ENCODE measurements around the gene TTK.

The TTK gene

DNA sequence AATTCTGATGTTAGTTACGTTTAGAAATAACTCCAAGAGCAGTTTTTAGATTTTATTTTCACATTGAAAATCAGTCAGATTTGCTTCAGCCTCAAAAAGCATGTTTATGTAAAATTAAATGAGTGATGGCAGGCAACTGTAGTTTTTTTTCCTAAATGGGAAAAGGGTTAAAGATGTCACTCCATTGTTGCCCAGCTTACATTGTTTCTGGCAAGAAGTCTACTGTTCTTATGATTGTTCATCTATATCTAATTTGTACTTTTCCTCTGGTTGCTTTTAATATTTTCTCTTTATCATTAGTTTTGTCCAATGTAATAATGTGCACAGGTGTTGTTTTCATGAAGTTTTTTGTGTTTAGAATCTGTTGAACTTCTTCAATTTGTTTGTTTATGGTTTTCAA lies 6.7 kb upstream of the TTK start:
- Histone ChIP-seq H3K9me3 (ENCODE audit: control insufficient read depth, low read length) (peaks cover 11% of the 10 kb centered on the region), H2BK12ac (ENCODE audit: low read length in 2 of 2) (no peak overlapping the region), H3K27ac (ENCODE audit: low read length, poor library complexity, severe bottlenecking) (no peak overlapping the region), H2BK15ac (ENCODE audit: low read depth, poor library complexity, severe bottlenecking) (no peak overlapping the region), H3K79me1 (replicated peaks; ENCODE audit: low read length, poor library complexity, severe bottlenecking) (no peaks in the 10 kb centered on the region), H2BK5ac (ENCODE audit: low read depth, low read length, poor library complexity, severe bottlenecking) (no peak overlapping the region), H3K4ac (ENCODE audit: low read depth in 1 of 2, low read length in 2 of 2) (no peak overlapping the region), H3K27me3 (ENCODE audit: control insufficient read depth in 1 of 2, insufficient read depth in 1 of 2, low read length in 2 of 2) (peaks cover 0 to 11% of the 10 kb centered on the region in 2 experiments), H3K9ac (ENCODE audit: low read length) (no peak overlapping the region), H3K23ac (ENCODE audit: low read length in 2 of 2) (no peak overlapping the region), H3K36me3 (ENCODE audit: control insufficient read depth in 1 of 2, insufficient read depth in 2 of 2, low read depth in 1 of 2, low read length in 2 of 2) (no peaks in the 10 kb centered on the region), H3K4me3 (ENCODE audit: insufficient read depth in 1 of 2, low read depth in 1 of 2, low read length in 2 of 2) (no peak overlapping the region), H3K4me1 (ENCODE audit: control insufficient read depth, insufficient read depth, low read depth, low read length) (no peaks in the 10 kb centered on the region), H4K8ac (ENCODE audit: low read length) (no peak overlapping the region), H3K14ac (ENCODE audit: low read length in 2 of 2) (no peak overlapping the region), H2AK5ac (ENCODE audit: low read length, severe bottlenecking) (no peak overlapping the region), H4K91ac (ENCODE audit: low read length) (no peak overlapping the region), H2BK120ac (ENCODE audit: low read depth, low read length) (no peak overlapping the region), H2AFZ (ENCODE audit: low read depth, low read length) (no peak overlapping the region), H3K18ac (ENCODE audit: low read depth in 1 of 2, low read length in 2 of 2) (no peak overlapping the region), H3K4me2 (ENCODE audit: low read length, poor library complexity, severe bottlenecking) (no peak overlapping the region)
- 40% methylated on average over 1 of the region's 1 CpG for WGBS
- DNase-seq, result no peak

DNA sequence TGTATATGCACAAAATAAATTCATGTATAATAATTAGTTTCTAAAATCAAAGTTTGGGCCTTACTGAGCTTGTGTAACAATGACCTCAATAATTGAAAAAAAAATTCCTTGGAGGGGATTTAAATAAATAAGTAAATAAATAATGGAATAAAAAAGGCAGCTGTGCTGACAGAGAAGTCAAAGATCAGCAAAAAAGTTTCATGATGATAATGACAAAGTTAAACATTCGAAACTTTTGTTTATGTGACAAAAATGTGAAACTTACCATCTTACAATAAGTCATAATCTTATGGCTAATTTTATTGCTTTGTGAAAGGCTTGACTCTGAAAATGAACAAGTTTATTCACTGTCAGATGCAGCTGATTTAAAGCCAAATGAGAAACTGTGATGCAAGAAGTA lies 3.1 kb upstream of the TTK start:
- Histone ChIP-seq H3K27me3 (ENCODE audit: control insufficient read depth in 1 of 2, insufficient read depth in 1 of 2, low read length in 2 of 2) (no peaks in the 10 kb centered on the region), H3K4me2 (ENCODE audit: low read length, poor library complexity, severe bottlenecking) (no peak overlapping the region), H3K27ac (ENCODE audit: low read length, poor library complexity, severe bottlenecking) (no peak overlapping the region), H3K23ac (ENCODE audit: low read length in 2 of 2) (no peak overlapping the region), H3K4me1 (ENCODE audit: control insufficient read depth, insufficient read depth, low read depth, low read length) (peaks cover 3% of the 10 kb centered on the region), H2BK120ac (ENCODE audit: low read depth, low read length) (no peak overlapping the region), H4K91ac (ENCODE audit: low read length) (no peak overlapping the region), H3K18ac (ENCODE audit: low read depth in 1 of 2, low read length in 2 of 2) (no peak overlapping the region), H3K4ac (ENCODE audit: low read depth in 1 of 2, low read length in 2 of 2) (no peak overlapping the region), H3K14ac (ENCODE audit: low read length in 2 of 2) (no peak overlapping the region), H3K9me3 (ENCODE audit: control insufficient read depth, low read length) (peaks cover 11% of the 10 kb centered on the region), H4K8ac (ENCODE audit: low read length) (no peak overlapping the region), H2BK15ac (ENCODE audit: low read depth, poor library complexity, severe bottlenecking) (no peak overlapping the region), H3K4me3 (ENCODE audit: insufficient read depth in 1 of 2, low read depth in 1 of 2, low read length in 2 of 2) (no peak overlapping the region), H3K36me3 (ENCODE audit: control insufficient read depth in 1 of 2, insufficient read depth in 2 of 2, low read depth in 1 of 2, low read length in 2 of 2) (no peaks in the 10 kb centered on the region), H3K79me1 (replicated peaks; ENCODE audit: low read length, poor library complexity, severe bottlenecking) (peaks cover 4% of the 10 kb centered on the region), H2AFZ (ENCODE audit: low read depth, low read length) (no peak overlapping the region), H3K9ac (ENCODE audit: low read length) (no peak overlapping the region), H2AK5ac (ENCODE audit: low read length, severe bottlenecking) (no peak overlapping the region), H2BK12ac (ENCODE audit: low read length in 2 of 2) (no peak overlapping the region), H2BK5ac (ENCODE audit: low read depth, low read length, poor library complexity, severe bottlenecking) (no peak overlapping the region)
- DNase-seq, result no peak
- whole genome bisulfite sequencing, result no CpG with 5 or more reads among the region's 1 CpG

DNA sequence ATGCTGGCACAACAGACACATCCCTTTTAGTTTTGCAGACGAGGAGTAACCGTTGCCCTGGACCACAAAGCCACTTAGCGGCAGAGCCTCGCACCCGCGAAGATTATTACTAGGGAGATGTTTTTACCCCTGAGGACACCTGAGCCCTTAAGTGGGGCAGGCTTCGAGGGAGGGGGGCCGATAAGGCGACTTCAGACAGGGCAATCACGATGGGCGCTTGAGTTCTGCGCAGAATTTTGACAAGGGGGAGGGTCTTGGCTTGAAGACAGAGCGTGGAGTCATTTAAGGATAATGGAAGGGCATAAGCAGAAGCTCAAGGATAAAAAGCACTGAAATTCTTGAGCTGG lies 650 bp upstream of the TTK start:
- WGBS, result 12% methylated on average over 13 of the region's 13 CpGs
- H2BK120ac ChIP-seq (ENCODE audit: low read depth, low read length), result no peak overlapping the region
- H2BK5ac ChIP-seq (ENCODE audit: low read depth, low read length, poor library complexity, severe bottlenecking), result peak overlapping the region; percentile 33
- H2BK15ac ChIP-seq (ENCODE audit: low read depth, poor library complexity, severe bottlenecking), result peak overlapping the region; percentile 67
- no peak for DNase-seq
- no peak overlapping the region for H2AK5ac ChIP-seq (ENCODE audit: low read length, severe bottlenecking)
- peak overlapping the region; percentile 80 for H4K91ac ChIP-seq (ENCODE audit: low read length)
- peaks cover 3% of the 10 kb centered on the region for H3K9me3 ChIP-seq (ENCODE audit: control insufficient read depth, low read length)
- no peaks in the 10 kb centered on the region for H3K27me3 ChIP-seq (ENCODE audit: control insufficient read depth in 1 of 2, insufficient read depth in 1 of 2, low read length in 2 of 2)
- peak overlapping the region; percentile 99 for H2AFZ ChIP-seq (ENCODE audit: low read depth, low read length)
- H2BK12ac ChIP-seq (ENCODE audit: low read length in 2 of 2), result no peak overlapping the region
- H4K8ac ChIP-seq (ENCODE audit: low read length), result peak overlapping the region; percentile 14
- H3K4me3 ChIP-seq (ENCODE audit: insufficient read depth in 1 of 2, low read depth in 1 of 2, low read length in 2 of 2), result peak overlapping the region; percentile 93 to 97
- H3K18ac ChIP-seq (ENCODE audit: low read depth in 1 of 2, low read length in 2 of 2), result peak overlapping the region; percentile 91 to 98
- H3K4me1 ChIP-seq (ENCODE audit: control insufficient read depth, insufficient read depth, low read depth, low read length), result peaks cover 3% of the 10 kb centered on the region
- peak overlapping the region; percentile 97 for H3K9ac ChIP-seq (ENCODE audit: low read length)
- H3K27ac ChIP-seq (ENCODE audit: low read length, poor library complexity, severe bottlenecking), result peak overlapping the region; percentile 88
- H3K36me3 ChIP-seq (ENCODE audit: control insufficient read depth in 1 of 2, insufficient read depth in 2 of 2, low read depth in 1 of 2, low read length in 2 of 2), result no peaks in the 10 kb centered on the region
- peak overlapping the region in 1 of 2 experiments; percentile 93 for H3K4ac ChIP-seq (ENCODE audit: low read depth in 1 of 2, low read length in 2 of 2)
- peaks cover 7% of the 10 kb centered on the region for H3K79me1 ChIP-seq (replicated peaks; ENCODE audit: low read length, poor library complexity, severe bottlenecking)
- no peak overlapping the region for H3K23ac ChIP-seq (ENCODE audit: low read length in 2 of 2)
- peak overlapping the region in 1 of 2 experiments; percentile 95 for H3K14ac ChIP-seq (ENCODE audit: low read length in 2 of 2)
- peak overlapping the region; percentile 94 for H3K4me2 ChIP-seq (ENCODE audit: low read length, poor library complexity, severe bottlenecking)

DNA sequence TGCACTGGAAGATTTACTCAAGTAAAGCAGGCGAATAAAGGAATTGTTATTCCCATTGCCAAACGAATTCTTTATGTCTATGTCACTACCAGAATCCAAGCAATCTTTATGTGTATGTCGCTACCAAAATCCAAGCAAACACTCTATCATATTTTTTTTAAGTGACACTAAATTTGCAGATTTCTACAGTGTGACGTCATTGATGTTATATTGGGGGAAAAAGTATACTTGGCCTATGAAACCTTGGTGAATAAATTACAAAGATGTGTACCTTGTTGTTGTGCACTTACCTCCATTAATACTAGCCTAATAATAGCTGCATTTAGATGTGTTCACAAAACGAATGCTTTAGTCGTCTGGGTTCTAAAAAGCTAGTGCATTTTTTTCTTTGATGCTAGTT lies 957 bp downstream of the TTK start:
- H3K9ac ChIP-seq (ENCODE audit: low read length), result peak overlapping the region; percentile 97
- H3K4me3 ChIP-seq (ENCODE audit: insufficient read depth in 1 of 2, low read depth in 1 of 2, low read length in 2 of 2), result peak overlapping the region in 1 of 2 experiments; percentile 97
- H2BK12ac ChIP-seq (ENCODE audit: low read length in 2 of 2), result no peak overlapping the region
- 66% methylated on average over 5 of the region's 6 CpGs for WGBS
- peaks cover 3% of the 10 kb centered on the region for H3K4me1 ChIP-seq (ENCODE audit: control insufficient read depth, insufficient read depth, low read depth, low read length)
- H3K4ac ChIP-seq (ENCODE audit: low read depth in 1 of 2, low read length in 2 of 2), result no peak overlapping the region
- H2AK5ac ChIP-seq (ENCODE audit: low read length, severe bottlenecking), result no peak overlapping the region
- H3K23ac ChIP-seq (ENCODE audit: low read length in 2 of 2), result no peak overlapping the region
- no peak overlapping the region for H3K18ac ChIP-seq (ENCODE audit: low read depth in 1 of 2, low read length in 2 of 2)
- no peak for DNase-seq
- no peaks in the 10 kb centered on the region for H3K9me3 ChIP-seq (ENCODE audit: control insufficient read depth, low read length)
- H2BK15ac ChIP-seq (ENCODE audit: low read depth, poor library complexity, severe bottlenecking), result no peak overlapping the region
- no peaks in the 10 kb centered on the region for H3K36me3 ChIP-seq (ENCODE audit: control insufficient read depth in 1 of 2, insufficient read depth in 2 of 2, low read depth in 1 of 2, low read length in 2 of 2)
- H3K27ac ChIP-seq (ENCODE audit: low read length, poor library complexity, severe bottlenecking), result no peak overlapping the region
- no peaks in the 10 kb centered on the region for H3K27me3 ChIP-seq (ENCODE audit: control insufficient read depth in 1 of 2, insufficient read depth in 1 of 2, low read length in 2 of 2)
- no peak overlapping the region for H2BK120ac ChIP-seq (ENCODE audit: low read depth, low read length)
- H3K14ac ChIP-seq (ENCODE audit: low read length in 2 of 2), result no peak overlapping the region
- no peak overlapping the region for H4K91ac ChIP-seq (ENCODE audit: low read length)
- no peak overlapping the region for H4K8ac ChIP-seq (ENCODE audit: low read length)
- no peak overlapping the region for H2AFZ ChIP-seq (ENCODE audit: low read depth, low read length)
- no peak overlapping the region for H2BK5ac ChIP-seq (ENCODE audit: low read depth, low read length, poor library complexity, severe bottlenecking)
- H3K79me1 ChIP-seq (replicated peaks; ENCODE audit: low read length, poor library complexity, severe bottlenecking), result peaks cover 7% of the 10 kb centered on the region
- peak overlapping the region; percentile 87 for H3K4me2 ChIP-seq (ENCODE audit: low read length, poor library complexity, severe bottlenecking)

All from mesenchymal stem cell (in vitro differentiated cells and primary cell).